ENCODE results near the gene LPIN3.
A peak's percentile ranks its signal among the peaks of the same experiment; 100 is the strongest.

LPIN3 gene

GRCh38 chr20:41330343-41330720, 10.3 kb upstream of the LPIN3 start:
- no peaks in the 10 kb centered on the region for H3K9me3 ChIP-seq (ENCODE audit: low read depth, low read length)
- no peak overlapping the region for H3K27ac ChIP-seq
- no peak for DNase-seq (ENCODE audit: low read depth, low spot score)
- TF ChIP-seq EZH2 (IDR thresholded peaks at IDR 0.05) = no peak
- no peak for TF ChIP-seq FOXP2 (optimal IDR thresholded peaks at IDR 0.05; ENCODE audit: control extremely low read depth, extremely low read length, insufficient read depth)
- no peak for TF ChIP-seq POLR2AphosphoS5 (IDR thresholded peaks at IDR 0.05; ENCODE audit: borderline replicate concordance, low read depth, low read length)
- no peak overlapping the region for H3K4me3 ChIP-seq
- no peaks in the 10 kb centered on the region for H3K36me3 ChIP-seq (ENCODE audit: insufficient read depth, low read length)
- H3K9ac ChIP-seq (ENCODE audit: insufficient read length) = no peak overlapping the region

DNA sequence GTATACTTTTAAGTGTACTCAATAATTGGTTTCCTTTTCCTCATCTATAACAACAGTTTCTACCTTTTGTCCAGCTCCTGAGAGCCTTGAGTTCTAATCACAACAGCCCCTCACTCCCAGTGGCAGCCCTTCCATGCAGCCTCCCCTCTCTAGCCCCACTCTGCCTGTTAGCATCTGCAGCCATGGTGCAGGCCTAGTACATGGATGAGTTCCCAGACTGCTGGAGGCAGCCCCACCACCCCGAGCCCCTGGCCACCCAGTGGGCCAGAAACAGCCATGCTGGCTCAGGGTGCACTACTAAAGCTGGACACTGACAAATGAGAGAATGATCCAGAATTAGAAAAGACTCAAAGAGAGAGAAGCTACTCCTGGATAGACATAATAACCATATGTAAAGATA, 9.7 kb upstream of the LPIN3 start:
- Histone ChIP-seq H3K4me3 (no peak overlapping the region), H3K9ac (ENCODE audit: insufficient read length) (no peak overlapping the region), H3K36me3 (ENCODE audit: insufficient read depth, low read length) (no peaks in the 10 kb centered on the region), H3K9me3 (ENCODE audit: low read depth, low read length) (no peaks in the 10 kb centered on the region), H3K27ac (no peak overlapping the region)
- no peak for TF ChIP-seq FOXP2 (optimal IDR thresholded peaks at IDR 0.05; ENCODE audit: control extremely low read depth, extremely low read length, insufficient read depth)
- no peak for TF ChIP-seq POLR2AphosphoS5 (IDR thresholded peaks at IDR 0.05; ENCODE audit: borderline replicate concordance, low read depth, low read length)
- no peak for TF ChIP-seq EZH2 (IDR thresholded peaks at IDR 0.05)
- no peak for DNase-seq (ENCODE audit: low read depth, low spot score)

GRCh38 chr20:41331731-41332130, 8.9 kb upstream of the LPIN3 start:
- Histone ChIP-seq H3K36me3 (ENCODE audit: insufficient read depth, low read length) (no peaks in the 10 kb centered on the region), H3K9ac (ENCODE audit: insufficient read length) (no peak overlapping the region), H3K27ac (no peak overlapping the region), H3K9me3 (ENCODE audit: low read depth, low read length) (no peaks in the 10 kb centered on the region), H3K4me3 (no peak overlapping the region)
- TF ChIP-seq EZH2 (IDR thresholded peaks at IDR 0.05) (no peak), FOXP2 (optimal IDR thresholded peaks at IDR 0.05; ENCODE audit: control extremely low read depth, extremely low read length, insufficient read depth) (no peak), POLR2AphosphoS5 (IDR thresholded peaks at IDR 0.05; ENCODE audit: borderline replicate concordance, low read depth, low read length) (no peak)
- no peak for DNase-seq (ENCODE audit: low read depth, low spot score)

- no peak for DNase-seq (ENCODE audit: low read depth, low spot score)
- no peaks in the 10 kb centered on the region for H3K9me3 ChIP-seq (ENCODE audit: low read depth, low read length)
- no peak for TF ChIP-seq FOXP2 (optimal IDR thresholded peaks at IDR 0.05; ENCODE audit: control extremely low read depth, extremely low read length, insufficient read depth)
- H3K27ac ChIP-seq = no peak overlapping the region
- H3K9ac ChIP-seq (ENCODE audit: insufficient read length) = no peak overlapping the region
- H3K36me3 ChIP-seq (ENCODE audit: insufficient read depth, low read length) = no peaks in the 10 kb centered on the region
- no peak overlapping the region for H3K4me3 ChIP-seq
Observed at GRCh38 chr20:41334036-41334435, 6.6 kb upstream of the LPIN3 start.

DNA sequence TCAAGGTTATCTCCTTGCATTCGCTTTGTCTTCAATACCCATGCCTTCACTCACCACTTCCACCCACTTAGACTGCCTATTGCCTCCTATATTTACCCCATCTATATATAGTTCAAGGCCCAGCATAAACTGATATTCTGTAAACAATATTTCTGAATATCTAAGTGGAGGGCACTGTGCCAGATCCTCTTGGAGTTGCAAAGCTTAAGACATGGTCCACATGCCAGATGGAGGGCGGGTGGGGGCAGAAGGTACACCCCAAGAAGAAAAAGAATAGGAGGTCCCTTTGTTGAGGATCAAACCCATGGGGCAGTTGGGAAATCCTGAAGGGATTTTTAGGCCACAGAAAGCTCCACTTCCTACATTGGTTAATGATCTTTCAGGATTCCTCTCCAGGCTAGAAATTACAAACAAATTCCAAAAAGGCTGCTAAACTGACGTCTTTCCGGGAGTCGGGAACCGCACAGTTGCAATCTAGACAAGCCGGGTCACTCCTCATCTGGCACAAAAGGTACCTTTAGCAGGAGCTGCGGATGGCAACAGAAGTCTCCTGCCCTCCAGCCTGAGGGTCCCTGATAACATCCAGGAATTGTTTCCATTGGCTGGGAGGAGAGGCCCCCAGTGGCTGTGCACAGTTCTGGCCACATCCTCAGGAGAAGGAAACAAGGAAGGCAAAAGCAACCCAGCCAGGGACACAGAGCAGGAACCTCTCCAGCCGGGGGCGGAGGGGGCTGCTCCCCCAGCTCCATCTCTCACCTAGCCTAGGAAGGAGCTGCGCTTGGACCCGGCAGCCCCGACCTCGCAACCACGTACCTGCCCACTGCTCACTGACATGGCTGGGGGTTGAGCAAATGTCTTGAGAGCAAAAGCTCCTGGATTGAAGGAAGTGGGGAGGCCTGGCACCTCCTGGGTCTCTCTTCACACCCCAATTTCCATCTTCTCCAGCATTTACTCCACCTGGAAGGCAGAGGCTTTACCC, 5.9 kb upstream of the LPIN3 start:
- H3K9ac ChIP-seq (ENCODE audit: insufficient read length) = no peak overlapping the region
- no peaks in the 10 kb centered on the region for H3K9me3 ChIP-seq (ENCODE audit: low read depth, low read length)
- no peak for TF ChIP-seq POLR2AphosphoS5 (IDR thresholded peaks at IDR 0.05; ENCODE audit: borderline replicate concordance, low read depth, low read length)
- TF ChIP-seq EZH2 (IDR thresholded peaks at IDR 0.05) = no peak
- no peak for TF ChIP-seq FOXP2 (optimal IDR thresholded peaks at IDR 0.05; ENCODE audit: control extremely low read depth, extremely low read length, insufficient read depth)
- DNase-seq (ENCODE audit: low read depth, low spot score) = no peak
- H3K4me3 ChIP-seq = no peak overlapping the region
- H3K27ac ChIP-seq = no peak overlapping the region
- H3K36me3 ChIP-seq (ENCODE audit: insufficient read depth, low read length) = no peaks in the 10 kb centered on the region

- no peak overlapping the region for H3K27ac ChIP-seq
Observed at GRCh38 chr20:41335591-41335990, 5.0 kb upstream of the LPIN3 start.

DNA sequence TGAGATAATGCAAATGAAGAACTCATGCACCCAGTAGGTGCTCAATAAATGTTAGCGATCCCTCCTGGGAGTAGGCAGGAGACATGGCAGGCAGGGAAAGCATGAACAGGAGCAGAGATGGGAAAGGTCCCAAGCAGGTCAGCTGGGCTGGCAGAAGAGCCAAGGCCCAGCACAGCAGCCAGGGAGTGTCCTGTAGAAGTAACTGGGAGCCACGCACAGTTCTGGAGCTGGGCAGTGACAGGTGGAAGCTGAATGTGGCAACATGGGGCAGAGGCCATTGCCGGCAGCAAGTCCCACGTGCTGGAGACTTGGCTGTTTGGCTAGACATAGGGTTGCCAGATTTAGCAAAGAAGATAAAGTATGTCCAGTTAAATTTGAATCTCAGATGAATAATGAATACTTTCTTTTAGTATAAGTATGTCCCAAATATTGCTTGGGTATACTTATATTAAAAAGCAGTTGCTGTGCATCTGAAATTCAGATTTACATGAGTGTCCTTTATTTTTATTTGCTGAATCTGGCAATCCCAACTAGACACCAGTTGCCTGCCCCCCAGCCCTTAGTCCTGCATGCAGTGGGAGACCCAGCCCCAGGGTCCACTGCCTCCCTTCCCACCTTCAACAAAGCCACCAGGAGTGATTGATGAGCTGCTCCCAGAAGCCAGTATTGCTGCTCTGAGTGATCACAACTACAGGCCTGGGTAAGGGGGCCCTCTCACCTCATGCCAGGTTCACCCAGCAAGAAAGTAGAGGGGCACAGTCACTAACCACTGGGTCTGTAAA, 3.7 kb upstream of the LPIN3 start:
- DNase-seq (ENCODE audit: low read depth, low spot score) = no peak
- TF ChIP-seq POLR2AphosphoS5 (IDR thresholded peaks at IDR 0.05; ENCODE audit: borderline replicate concordance, low read depth, low read length) = no peak
- TF ChIP-seq EZH2 (IDR thresholded peaks at IDR 0.05) = no peak
- TF ChIP-seq FOXP2 (optimal IDR thresholded peaks at IDR 0.05; ENCODE audit: control extremely low read depth, extremely low read length, insufficient read depth) = no peak
- no peak overlapping the region for H3K4me3 ChIP-seq
- H3K9ac ChIP-seq (ENCODE audit: insufficient read length) = no peak overlapping the region
- no peaks in the 10 kb centered on the region for H3K36me3 ChIP-seq (ENCODE audit: insufficient read depth, low read length)
- H3K27ac ChIP-seq = no peak overlapping the region
- no peaks in the 10 kb centered on the region for H3K9me3 ChIP-seq (ENCODE audit: low read depth, low read length)

More at GRCh38 chr20:41335591-41335990, 5.0 kb upstream of the LPIN3 start:
- H3K4me3 ChIP-seq = no peak overlapping the region
- H3K9ac ChIP-seq (ENCODE audit: insufficient read length) = no peak overlapping the region
- no peaks in the 10 kb centered on the region for H3K9me3 ChIP-seq (ENCODE audit: low read depth, low read length)
- H3K36me3 ChIP-seq (ENCODE audit: insufficient read depth, low read length) = no peaks in the 10 kb centered on the region
- no peak for DNase-seq (ENCODE audit: low read depth, low spot score)
- TF ChIP-seq EZH2 (IDR thresholded peaks at IDR 0.05) (no peak), FOXP2 (optimal IDR thresholded peaks at IDR 0.05; ENCODE audit: control extremely low read depth, extremely low read length, insufficient read depth) (no peak), POLR2AphosphoS5 (IDR thresholded peaks at IDR 0.05; ENCODE audit: borderline replicate concordance, low read depth, low read length) (no peak)

GRCh38 chr20:41339957-41340326, 679 bp upstream of the LPIN3 start:
- Histone ChIP-seq H3K27ac (no peak overlapping the region), H3K4me3 (peak overlapping the region; percentile 83), H3K9ac (ENCODE audit: insufficient read length) (no peak overlapping the region), H3K36me3 (ENCODE audit: insufficient read depth, low read length) (no peaks in the 10 kb centered on the region), H3K9me3 (ENCODE audit: low read depth, low read length) (no peaks in the 10 kb centered on the region)
- no peak for DNase-seq (ENCODE audit: low read depth, low spot score)
- TF ChIP-seq POLR2AphosphoS5 (IDR thresholded peaks at IDR 0.05; ENCODE audit: borderline replicate concordance, low read depth, low read length) = no peak
- no peak for TF ChIP-seq EZH2 (IDR thresholded peaks at IDR 0.05)
- TF ChIP-seq FOXP2 (optimal IDR thresholded peaks at IDR 0.05; ENCODE audit: control extremely low read depth, extremely low read length, insufficient read depth) = no peak

Measured in SK-N-MC (cell line).